Neural cell (in vitro differentiated cells): ENCODE results near the gene BRD9.

Experiments
- EP300 ChIP-seq: fragments of 450-650 bp; conservative IDR thresholded peaks from 2 replicates; pipeline ENCODE4 v1.6.1; 2014; ENCODE audit warnings: antibody characterized with exemption, mild to moderate bottlenecking, moderate library complexity; ENCODE audit not compliant: poor library complexity, severe bottlenecking
- MXI1 ChIP-seq: fragments of 450-650 bp; conservative IDR thresholded peaks from 2 replicates; pipeline ENCODE4 v1.6.1; 2014; ENCODE audit warnings: antibody characterized with exemption, mild to moderate bottlenecking; ENCODE audit not compliant: poor library complexity, severe bottlenecking
- POLR2AphosphoS5 ChIP-seq: IDR thresholded peaks from 2 replicates; pipeline ENCODE4 v1.6.1; 2012
- RAD21 ChIP-seq: fragments of 450-650 bp; conservative IDR thresholded peaks from 2 replicates; pipeline ENCODE4 v1.6.1; 2014; ENCODE audit warnings: antibody characterized with exemption, mild to moderate bottlenecking, moderate library complexity
- TF ChIP-seq, protein P1 (sequence below): fragments of 450-650 bp; IDR thresholded peaks from 2 replicates; pipeline ENCODE4 v1.5.1; 2014; ENCODE audit warnings: antibody characterized with exemption, mild to moderate bottlenecking, moderate library complexity; ENCODE audit not compliant: poor library complexity, severe bottlenecking
- TF ChIP-seq, protein P2 (sequence below): IDR thresholded peaks from 2 replicates; pipeline ENCODE4 v1.6.1; 2012; ENCODE audit warnings: borderline replicate concordance

DNA sequence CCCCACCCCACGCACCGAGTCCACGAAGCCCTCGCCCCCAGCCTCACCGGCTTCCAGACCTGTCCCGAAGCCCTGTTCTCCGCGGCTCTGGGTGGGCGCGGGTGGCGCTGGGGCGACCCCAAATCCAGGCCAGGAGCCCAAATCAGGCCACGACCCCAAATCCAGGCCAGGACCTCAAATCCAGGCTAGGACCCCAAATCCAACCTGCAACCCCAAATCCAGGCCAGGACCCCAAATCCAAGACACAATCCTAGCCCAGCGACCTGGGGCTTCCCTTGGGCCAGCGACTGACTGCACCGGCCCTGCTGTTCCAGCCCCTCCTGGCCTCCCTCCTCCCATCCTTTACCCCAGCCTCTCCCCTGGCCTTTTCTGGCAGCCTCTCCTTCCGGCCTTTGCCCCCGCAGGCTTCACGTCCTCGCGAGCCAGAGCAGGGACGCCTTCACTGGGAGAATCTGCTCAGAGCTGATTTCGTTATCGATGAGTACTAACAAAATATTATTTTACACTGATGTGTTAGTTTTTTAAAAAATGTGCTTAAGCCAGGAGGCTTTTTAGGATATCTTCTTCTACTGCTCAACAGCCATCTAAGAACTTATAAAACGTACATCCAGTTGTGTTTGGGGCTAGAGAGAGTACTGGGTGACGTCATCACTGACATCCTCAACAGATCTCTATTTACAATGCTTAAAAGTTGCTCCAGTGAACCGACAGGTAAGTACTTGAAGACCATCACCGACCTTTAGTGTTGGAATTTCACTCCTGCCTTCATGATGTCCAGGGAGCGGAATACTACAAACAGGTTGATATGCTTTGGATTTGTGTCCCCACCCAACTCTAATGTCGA, 34.8 kb upstream of the BRD9 start:
- TF ChIP-seq EP300 = no peak
- TF ChIP-seq, protein P1, sequence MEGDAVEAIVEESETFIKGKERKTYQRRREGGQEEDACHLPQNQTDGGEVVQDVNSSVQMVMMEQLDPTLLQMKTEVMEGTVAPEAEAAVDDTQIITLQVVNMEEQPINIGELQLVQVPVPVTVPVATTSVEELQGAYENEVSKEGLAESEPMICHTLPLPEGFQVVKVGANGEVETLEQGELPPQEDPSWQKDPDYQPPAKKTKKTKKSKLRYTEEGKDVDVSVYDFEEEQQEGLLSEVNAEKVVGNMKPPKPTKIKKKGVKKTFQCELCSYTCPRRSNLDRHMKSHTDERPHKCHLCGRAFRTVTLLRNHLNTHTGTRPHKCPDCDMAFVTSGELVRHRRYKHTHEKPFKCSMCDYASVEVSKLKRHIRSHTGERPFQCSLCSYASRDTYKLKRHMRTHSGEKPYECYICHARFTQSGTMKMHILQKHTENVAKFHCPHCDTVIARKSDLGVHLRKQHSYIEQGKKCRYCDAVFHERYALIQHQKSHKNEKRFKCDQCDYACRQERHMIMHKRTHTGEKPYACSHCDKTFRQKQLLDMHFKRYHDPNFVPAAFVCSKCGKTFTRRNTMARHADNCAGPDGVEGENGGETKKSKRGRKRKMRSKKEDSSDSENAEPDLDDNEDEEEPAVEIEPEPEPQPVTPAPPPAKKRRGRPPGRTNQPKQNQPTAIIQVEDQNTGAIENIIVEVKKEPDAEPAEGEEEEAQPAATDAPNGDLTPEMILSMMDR = no peak
- TF ChIP-seq, protein P2, sequence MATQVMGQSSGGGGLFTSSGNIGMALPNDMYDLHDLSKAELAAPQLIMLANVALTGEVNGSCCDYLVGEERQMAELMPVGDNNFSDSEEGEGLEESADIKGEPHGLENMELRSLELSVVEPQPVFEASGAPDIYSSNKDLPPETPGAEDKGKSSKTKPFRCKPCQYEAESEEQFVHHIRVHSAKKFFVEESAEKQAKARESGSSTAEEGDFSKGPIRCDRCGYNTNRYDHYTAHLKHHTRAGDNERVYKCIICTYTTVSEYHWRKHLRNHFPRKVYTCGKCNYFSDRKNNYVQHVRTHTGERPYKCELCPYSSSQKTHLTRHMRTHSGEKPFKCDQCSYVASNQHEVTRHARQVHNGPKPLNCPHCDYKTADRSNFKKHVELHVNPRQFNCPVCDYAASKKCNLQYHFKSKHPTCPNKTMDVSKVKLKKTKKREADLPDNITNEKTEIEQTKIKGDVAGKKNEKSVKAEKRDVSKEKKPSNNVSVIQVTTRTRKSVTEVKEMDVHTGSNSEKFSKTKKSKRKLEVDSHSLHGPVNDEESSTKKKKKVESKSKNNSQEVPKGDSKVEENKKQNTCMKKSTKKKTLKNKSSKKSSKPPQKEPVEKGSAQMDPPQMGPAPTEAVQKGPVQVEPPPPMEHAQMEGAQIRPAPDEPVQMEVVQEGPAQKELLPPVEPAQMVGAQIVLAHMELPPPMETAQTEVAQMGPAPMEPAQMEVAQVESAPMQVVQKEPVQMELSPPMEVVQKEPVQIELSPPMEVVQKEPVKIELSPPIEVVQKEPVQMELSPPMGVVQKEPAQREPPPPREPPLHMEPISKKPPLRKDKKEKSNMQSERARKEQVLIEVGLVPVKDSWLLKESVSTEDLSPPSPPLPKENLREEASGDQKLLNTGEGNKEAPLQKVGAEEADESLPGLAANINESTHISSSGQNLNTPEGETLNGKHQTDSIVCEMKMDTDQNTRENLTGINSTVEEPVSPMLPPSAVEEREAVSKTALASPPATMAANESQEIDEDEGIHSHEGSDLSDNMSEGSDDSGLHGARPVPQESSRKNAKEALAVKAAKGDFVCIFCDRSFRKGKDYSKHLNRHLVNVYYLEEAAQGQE = no peak
- no peak for TF ChIP-seq RAD21
- no peak for TF ChIP-seq POLR2AphosphoS5
- no peak for TF ChIP-seq MXI1
